Calu3 (cell line): ENCODE results near the gene CDC42SE2. TPM values are rescaled to one million over a fixed set of nuclear protein-coding genes. Genes with fewer than 3 reads are reported as not detected.

Experiments used
- BruUV-seq: library from RNA; stranded (reverse); fragments of 400-500 nt; replicated peaks from 2 replicates; lab custom pipeline; 2021; lab: Mats Ljungman, UMichigan
- CTCF ChIA-PET: fragments of 300-600 bp; sonication (Branson Sonifier 250); formaldehyde crosslinking; loops from one replicate; lab custom pipeline; 2022; ENCODE audit warnings: antibody characterized with exemption; lab: Charles Lee
- DNase-seq: peaks from one replicate; pipeline ENCODE4 v3.0.0; 2022
- H3K27ac Mint-ChIP-seq: one replicate; pipeline ENCODE4 v1.8.0; 2022; ENCODE audit warnings: mixed read lengths; ENCODE audit not compliant: unreplicated experiment
- H3K27me3 Mint-ChIP-seq: one replicate; pipeline ENCODE4 v1.8.0; 2022; ENCODE audit warnings: mixed read lengths; ENCODE audit not compliant: unreplicated experiment
- H3K36me3 Mint-ChIP-seq: one replicate; pipeline ENCODE4 v1.8.0; 2022; ENCODE audit warnings: mild to moderate bottlenecking, moderate library complexity, mixed read lengths; ENCODE audit not compliant: insufficient read depth, unreplicated experiment
- H3K4me1 Mint-ChIP-seq: one replicate; pipeline ENCODE4 v1.8.0; 2022; ENCODE audit warnings: mild to moderate bottlenecking, low read depth, mixed read lengths; ENCODE audit not compliant: unreplicated experiment
- H3K4me3 Mint-ChIP-seq: one replicate; pipeline ENCODE4 v1.8.0; 2022; ENCODE audit warnings: mild to moderate bottlenecking, low read depth, moderate library complexity, mixed read lengths; ENCODE audit not compliant: unreplicated experiment
- H3K9me3 Mint-ChIP-seq: one replicate; pipeline ENCODE4 v1.8.0; 2022; ENCODE audit warnings: low read depth, mixed read lengths; ENCODE audit not compliant: unreplicated experiment
- CTCF ChIP-seq: fragments of 200-600 bp; IDR thresholded peaks from one replicate; pipeline ENCODE4 v1.8.0; 2022; ENCODE audit warnings: antibody characterized with exemption; ENCODE audit not compliant: unreplicated experiment
- intact Hi-C: fragments of 100-400 bp; cut with micrococcal nuclease; formaldehyde crosslinking; loops from one replicate; pipeline ENCODE4 v1.10.0; 2022; ENCODE audit not compliant: unreplicated experiment
- total RNA-seq: library from RNA; stranded (reverse); gene quantifications from 2 replicates; pipeline ENCODE4 v1.2.3, GENCODE V29; 2022

The CDC42SE2 gene
- total RNA-seq, 1 experiment from 2014 or later, result 63.9 TPM

DNA sequence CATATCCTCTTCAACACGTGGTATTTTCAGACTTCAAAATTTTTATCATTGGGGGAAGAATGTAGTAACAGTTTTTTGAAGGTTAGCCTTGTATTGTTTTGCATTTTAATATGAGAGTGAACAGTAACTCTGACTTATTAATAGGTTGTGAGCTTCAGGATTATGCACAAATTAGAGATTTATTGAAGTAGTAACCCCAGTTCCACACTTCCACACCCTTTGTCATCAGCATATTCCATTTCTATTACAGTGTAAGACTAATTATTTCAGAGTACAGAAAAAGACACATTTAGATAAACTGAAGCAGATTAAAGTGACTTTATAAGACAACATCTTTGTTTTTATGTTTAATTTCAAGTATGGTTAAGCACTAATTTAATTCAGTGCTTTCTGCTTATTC, 105.7 kb downstream of the CDC42SE2 start:
- peaks cover 12% of the 10 kb centered on the region for H3K36me3 Mint-ChIP-seq
- no peak for TF ChIP-seq CTCF
- no peak overlapping the region for H3K4me3 Mint-ChIP-seq
- no peak overlapping the region for H3K27ac Mint-ChIP-seq
- H3K27me3 Mint-ChIP-seq, result no peaks in the 10 kb centered on the region
- CTCF ChIA-PET, result no interaction called here
- no peaks in the 10 kb centered on the region for H3K9me3 Mint-ChIP-seq
- no TSS peak for BruUV-seq
- no peak for DNase-seq
- peaks cover 38% of the 10 kb centered on the region for H3K4me1 Mint-ChIP-seq
- intact Hi-C loops, result no loop called here

DNA sequence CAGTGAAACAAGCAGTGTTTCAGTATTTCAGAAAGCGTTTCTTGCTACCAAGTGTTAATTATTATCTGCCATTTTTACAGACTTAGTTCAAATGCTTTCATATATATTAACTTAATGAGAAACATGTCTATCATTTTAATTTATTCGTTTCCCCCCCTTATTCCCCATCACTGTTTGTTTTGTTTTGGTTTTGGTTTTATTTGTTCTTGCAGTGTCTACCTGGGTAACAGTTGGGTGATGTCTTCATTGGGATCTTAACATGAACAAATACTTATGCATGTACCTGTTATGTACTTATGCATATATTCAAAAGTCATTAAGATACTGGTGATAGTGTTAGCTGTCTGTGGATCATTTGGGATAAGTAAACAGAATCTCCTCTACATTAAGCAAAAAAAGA, 108.0 kb downstream of the CDC42SE2 start:
- intact Hi-C loops, result no loop called here

DNA sequence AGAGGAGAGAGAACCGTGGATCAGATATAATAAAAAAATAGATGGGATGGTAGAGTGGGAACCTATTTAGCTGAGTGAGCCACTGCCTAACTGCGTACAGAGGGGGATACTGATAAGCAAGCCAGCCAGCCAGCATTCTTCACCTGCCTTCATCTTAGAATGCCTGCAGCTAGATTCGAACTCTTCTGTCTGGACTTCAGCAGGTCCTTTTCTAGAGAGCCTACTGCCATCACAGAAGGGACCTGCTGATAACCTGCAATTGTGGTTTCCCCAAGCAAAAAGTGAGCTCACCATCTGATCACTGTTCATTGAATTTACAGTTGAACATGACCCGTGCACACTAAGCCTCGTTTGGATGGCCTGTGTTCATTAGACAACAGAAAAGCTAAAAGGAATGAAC, 109.4 kb downstream of the CDC42SE2 start:
- Mint-ChIP-seq H3K4me1 (peaks cover 33% of the 10 kb centered on the region), H3K9me3 (no peaks in the 10 kb centered on the region), H3K4me3 (no peak overlapping the region), H3K27me3 (no peaks in the 10 kb centered on the region), H3K27ac (peak overlapping the region; percentile 0), H3K36me3 (no peaks in the 10 kb centered on the region)
- no peak for TF ChIP-seq CTCF
- intact Hi-C loops, result no loop called here
- CTCF ChIA-PET, result no interaction called here
- DNase-seq, result no peak
- no TSS peak for BruUV-seq

More for the DNA sequence above, 108.0 kb downstream of the CDC42SE2 start:
- H3K36me3 Mint-ChIP-seq, result no peaks in the 10 kb centered on the region
- CTCF ChIA-PET, result no interaction called here
- no peaks in the 10 kb centered on the region for H3K27me3 Mint-ChIP-seq
- TF ChIP-seq CTCF, result no peak
- no peak for DNase-seq
- BruUV-seq, result no TSS peak
- H3K27ac Mint-ChIP-seq, result no peak overlapping the region
- H3K4me1 Mint-ChIP-seq, result peaks cover 46% of the 10 kb centered on the region
- no peak overlapping the region for H3K4me3 Mint-ChIP-seq
- H3K9me3 Mint-ChIP-seq, result no peaks in the 10 kb centered on the region

DNA sequence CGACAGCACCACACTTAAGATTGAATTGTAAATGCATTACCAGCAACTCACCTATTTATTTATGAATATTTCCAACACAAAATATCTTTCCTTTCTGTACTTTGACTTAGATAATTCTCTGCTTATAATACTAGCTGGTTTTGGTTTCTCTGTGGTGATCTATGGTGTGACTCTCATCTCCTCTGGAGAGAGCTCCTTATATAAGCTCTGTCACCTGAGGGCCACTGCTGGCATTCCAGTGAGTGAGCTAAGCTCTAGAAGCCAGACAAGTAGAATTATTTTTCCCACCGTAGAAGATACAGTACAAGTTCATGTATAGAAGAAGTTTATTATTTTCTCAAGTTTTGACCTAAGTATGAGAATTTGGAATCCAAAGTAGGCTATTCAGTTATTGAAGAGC, 111.5 kb downstream of the CDC42SE2 start:
- intact Hi-C loops, result loop anchor here (5.0 kb wide), 1 partner anchor 93 kb away; no protein-coding TSS in a partner anchor
- Mint-ChIP-seq H3K27ac (no peak overlapping the region), H3K4me3 (no peak overlapping the region), H3K9me3 (no peaks in the 10 kb centered on the region), H3K36me3 (no peaks in the 10 kb centered on the region), H3K4me1 (peaks cover 39% of the 10 kb centered on the region), H3K27me3 (no peaks in the 10 kb centered on the region)
- no peak for TF ChIP-seq CTCF
- BruUV-seq, result no TSS peak
- CTCF ChIA-PET, result no interaction called here
- no peak for DNase-seq
